AG04450 (cell line): ENCODE measurements around the gene METTL13. TPM values are rescaled to one million over a fixed set of nuclear protein-coding genes. Genes with fewer than 3 reads are reported as not detected.

Source experiments
- CTCF ChIA-PET: fragments of 300-600, 350-600 bp; formaldehyde crosslinking; extraction: SDS; loops from one replicate; lab custom pipeline; 2022; ENCODE audit warnings: antibody characterized with exemption, inconsistent platforms; lab: Charles Lee
- POLR2A ChIA-PET: fragments of 350-600 bp; formaldehyde crosslinking; extraction: SDS; loops from one replicate; lab custom pipeline; 2021; ENCODE audit warnings: antibody characterized with exemption, inconsistent platforms; lab: Yijun Ruan, JAX
- DNase-seq: peaks from one replicate; pipeline ENCODE4 v3.0.0-alpha.2; 2011; ENCODE audit warnings: low read depth, low spot score
- H3K27ac ChIP-seq: one replicate; pipeline ENCODE4 v1.5.1; 2012; ENCODE audit warnings: low read depth, low read length, control low read depth
- H3K27me3 ChIP-seq: one replicate; pipeline ENCODE4 v1.6.0; 2012; ENCODE audit warnings: low read length; ENCODE audit not compliant: control insufficient read depth, insufficient read depth
- H3K4me3 ChIP-seq: 2 replicates; pipeline ENCODE4 v1.5.1; 2011; ENCODE audit warnings: mild to moderate bottlenecking, low read depth, low read length, control low read depth
- H3K9me3 ChIP-seq: 2 replicates; pipeline ENCODE4 v1.5.1; 2012; ENCODE audit warnings: low read length; ENCODE audit not compliant: control insufficient read depth, insufficient read depth
- polyA plus RNA-seq: library from polyadenylated mRNA; depleted of rRNA; stranded (reverse); fragments of >200 nt; gene quantifications from 2 replicates; pipeline ENCODE4 v1.2.3, GENCODE V29; 2011
- TF ChIP-seq, protein P1 (sequence below): IDR thresholded peaks from 2 replicates; pipeline ENCODE4 v1.5.1; 2011; ENCODE audit warnings: low read depth, low read length, control low read depth, inconsistent platforms

Gene METTL13
- polyA plus RNA-seq, 1 experiment = 32.0 TPM

DNA sequence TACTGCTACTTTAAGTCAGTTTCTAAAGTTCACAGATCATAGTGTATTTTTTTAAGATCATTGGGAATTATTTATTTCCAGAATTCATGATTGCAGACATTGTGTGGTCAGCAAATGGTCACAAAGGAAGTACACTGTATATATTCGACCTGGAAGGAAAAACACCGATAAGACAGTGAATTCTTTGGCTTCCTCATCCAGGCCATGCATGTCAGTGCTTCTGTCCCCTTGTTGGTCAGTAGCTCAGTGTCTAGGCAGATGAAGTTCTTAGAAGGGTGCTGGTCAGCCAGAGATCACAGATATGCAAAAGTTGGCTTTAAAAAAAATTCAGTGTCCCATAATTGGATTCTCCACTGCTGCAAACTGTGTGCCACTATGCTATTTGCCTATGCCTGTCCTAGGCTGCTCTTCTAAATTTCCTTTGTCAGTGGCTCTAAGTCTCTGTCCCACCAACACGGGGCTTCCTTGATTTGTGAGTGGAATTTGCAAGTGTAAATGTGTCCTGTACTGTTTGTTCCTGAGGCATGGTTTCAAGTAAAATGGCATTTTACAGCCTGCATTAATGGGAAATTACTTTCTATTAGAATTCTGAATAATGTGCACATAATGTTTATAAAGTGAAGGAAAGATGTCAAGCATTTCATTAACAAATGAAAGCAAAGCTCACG, 27.6 kb upstream of the METTL13 start:
- Histone ChIP-seq H3K27ac (peak overlapping the region; percentile 97), H3K27me3 (no peaks in the 10 kb centered on the region), H3K9me3 (peaks cover 12% of the 10 kb centered on the region), H3K4me3 (peak overlapping the region; percentile 18)
- ChIA-PET POLR2A (interaction anchor here (0.6 to 2.5 kb wide), 3 partner anchors 11 to 108 kb away, joined by 3 to 42 read pairs (median 5); partner anchors contain the start of genes METTL13 and VAMP4), CTCF (interaction anchor here (0.5 to 2.2 kb wide), 4 partner anchors 9 to 232 kb away, joined by 3 to 5 read pairs (median 3); no protein-coding TSS in a partner anchor)
- DNase-seq = no peak
- TF ChIP-seq, protein P1, sequence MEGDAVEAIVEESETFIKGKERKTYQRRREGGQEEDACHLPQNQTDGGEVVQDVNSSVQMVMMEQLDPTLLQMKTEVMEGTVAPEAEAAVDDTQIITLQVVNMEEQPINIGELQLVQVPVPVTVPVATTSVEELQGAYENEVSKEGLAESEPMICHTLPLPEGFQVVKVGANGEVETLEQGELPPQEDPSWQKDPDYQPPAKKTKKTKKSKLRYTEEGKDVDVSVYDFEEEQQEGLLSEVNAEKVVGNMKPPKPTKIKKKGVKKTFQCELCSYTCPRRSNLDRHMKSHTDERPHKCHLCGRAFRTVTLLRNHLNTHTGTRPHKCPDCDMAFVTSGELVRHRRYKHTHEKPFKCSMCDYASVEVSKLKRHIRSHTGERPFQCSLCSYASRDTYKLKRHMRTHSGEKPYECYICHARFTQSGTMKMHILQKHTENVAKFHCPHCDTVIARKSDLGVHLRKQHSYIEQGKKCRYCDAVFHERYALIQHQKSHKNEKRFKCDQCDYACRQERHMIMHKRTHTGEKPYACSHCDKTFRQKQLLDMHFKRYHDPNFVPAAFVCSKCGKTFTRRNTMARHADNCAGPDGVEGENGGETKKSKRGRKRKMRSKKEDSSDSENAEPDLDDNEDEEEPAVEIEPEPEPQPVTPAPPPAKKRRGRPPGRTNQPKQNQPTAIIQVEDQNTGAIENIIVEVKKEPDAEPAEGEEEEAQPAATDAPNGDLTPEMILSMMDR = no peak

DNA sequence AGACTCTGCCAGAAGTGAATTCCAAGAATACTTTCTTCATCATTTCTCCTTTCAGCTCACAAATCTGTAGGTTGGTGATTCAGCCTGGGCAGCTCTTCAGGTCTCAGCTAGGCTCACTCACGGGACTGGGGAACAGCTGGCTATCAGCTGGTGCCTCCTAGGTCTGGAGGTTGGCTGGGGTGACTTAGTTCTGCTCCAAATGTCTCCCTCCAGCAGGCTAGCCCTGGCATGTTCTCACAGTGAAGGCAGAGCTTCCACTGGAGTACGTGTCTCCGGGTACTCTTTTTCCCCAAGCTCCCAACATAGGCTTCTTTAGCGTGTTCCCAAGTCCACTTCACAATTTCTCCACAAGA, 27.1 kb upstream of the METTL13 start:
- Histone ChIP-seq H3K27ac (peak overlapping the region; percentile 97), H3K9me3 (peaks cover 12% of the 10 kb centered on the region), H3K4me3 (no peak overlapping the region), H3K27me3 (no peaks in the 10 kb centered on the region)
- DNase-seq = peak; percentile 85
- CTCF ChIA-PET = interaction anchor here (0.8 to 2.2 kb wide), 3 partner anchors 11 to 231 kb away, joined by 3 to 5 read pairs (median 3); no protein-coding TSS in a partner anchor
- POLR2A ChIA-PET = interaction anchor here (0.6 to 2.5 kb wide), 3 partner anchors 12 to 108 kb away, joined by 3 to 42 read pairs (median 5); partner anchors contain the start of genes METTL13 and VAMP4
- TF ChIP-seq, protein P1 = no peak

DNA sequence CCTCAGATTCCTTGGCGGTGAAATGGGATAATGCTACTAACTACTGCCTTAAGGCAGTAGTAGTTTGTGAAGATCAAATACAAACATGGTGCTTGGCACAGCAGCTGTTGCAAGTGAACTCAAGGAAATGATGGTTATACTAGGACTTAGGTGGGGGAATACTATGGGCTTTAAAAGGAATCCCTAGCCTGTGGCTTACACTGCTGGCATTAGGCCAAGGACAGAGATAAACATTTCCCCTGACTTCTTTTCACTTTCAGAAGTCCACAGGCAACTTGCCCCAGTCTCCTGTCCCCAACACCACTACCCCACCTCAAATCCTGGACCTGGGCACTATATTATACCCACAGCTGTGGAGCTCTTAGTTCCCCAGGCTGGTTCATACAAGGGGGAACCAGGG, 26.5 kb upstream of the METTL13 start:
- H3K9me3 ChIP-seq = peaks cover 12% of the 10 kb centered on the region
- ChIA-PET CTCF (interaction anchor here (0.8 to 2.2 kb wide), 3 partner anchors 12 to 230 kb away, joined by 3 to 5 read pairs (median 3); no protein-coding TSS in a partner anchor), POLR2A (interaction anchor here (0.9 to 2.5 kb wide), 2 partner anchors 12 to 27 kb away, joined by 3 to 42 read pairs; partner anchors contain the start of genes METTL13 and VAMP4)
- no peak overlapping the region for H3K4me3 ChIP-seq
- H3K27ac ChIP-seq = peak overlapping the region; percentile 97
- TF ChIP-seq, protein P1 = no peak
- no peaks in the 10 kb centered on the region for H3K27me3 ChIP-seq
- no peak for DNase-seq

DNA sequence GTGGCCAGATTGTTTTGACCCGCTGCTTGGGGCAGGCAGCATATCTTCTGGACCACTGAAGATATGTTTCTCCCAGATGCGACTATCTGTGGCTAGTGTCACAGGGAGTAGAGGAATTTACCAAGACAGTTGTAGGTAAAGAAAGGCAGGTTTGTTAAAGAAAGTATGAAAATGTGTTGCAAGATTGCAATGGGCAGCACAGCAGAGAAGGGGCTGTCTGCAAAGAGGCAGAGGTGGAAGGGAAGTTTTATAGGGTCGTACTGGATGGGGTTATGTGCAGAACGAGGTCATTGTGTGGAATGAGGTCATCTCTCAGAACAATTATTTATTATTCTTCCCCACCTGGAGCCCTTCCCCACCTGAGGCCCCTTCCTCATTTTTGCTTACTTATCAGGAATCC, 24.6 kb upstream of the METTL13 start:
- DNase-seq = no peak
- TF ChIP-seq, protein P1 = no peak
- ChIA-PET CTCF (no interaction called here), POLR2A (no interaction called here)
- Histone ChIP-seq H3K27ac (no peak overlapping the region), H3K27me3 (no peaks in the 10 kb centered on the region), H3K4me3 (no peak overlapping the region), H3K9me3 (peaks cover 12% of the 10 kb centered on the region)

- Histone ChIP-seq H3K4me3 (no peak overlapping the region), H3K27me3 (no peaks in the 10 kb centered on the region), H3K27ac (no peak overlapping the region), H3K9me3 (peaks cover 12% of the 10 kb centered on the region)
- CTCF ChIA-PET = interaction anchor here (1.2 kb wide), 1 partner anchor 43 kb away, joined by 3 read pairs; no protein-coding TSS in a partner anchor
- POLR2A ChIA-PET = no interaction called here
- TF ChIP-seq, protein P1 = no peak
- DNase-seq = no peak
Measured at GRCh38 chr1:171758011-171758410, 23.4 kb upstream of the METTL13 start.
